Ectodermal cell (in vitro differentiated cells): ENCODE results near the gene ZBTB9.
"Not testable (repeated sequence)": the region's sequence is repeated elsewhere in the genome, so short reads cannot be mapped to it uniquely, and the experiment has no call there.

Source experiments
- H3K27ac ChIP-seq: 2 replicates; pipeline ENCODE4 v1.7.0; 2013; ENCODE audit warnings: mild to moderate bottlenecking, low read depth, low read length; ENCODE audit not compliant: insufficient read depth, poor library complexity, severe bottlenecking
- H3K27me3 ChIP-seq: 2 replicates; pipeline ENCODE4 v1.7.0; 2013; ENCODE audit warnings: mild to moderate bottlenecking, low read length; ENCODE audit not compliant: insufficient read depth, control insufficient read depth, poor library complexity, severe bottlenecking
- H3K36me3 ChIP-seq: one replicate; pipeline ENCODE4 v1.7.0; 2013; ENCODE audit warnings: low read length; ENCODE audit not compliant: control insufficient read depth, insufficient read depth
- H3K4me1 ChIP-seq: one replicate; pipeline ENCODE4 v1.7.0; 2013; ENCODE audit warnings: low read length; ENCODE audit not compliant: control insufficient read depth, insufficient read depth
- H3K4me3 ChIP-seq: 2 replicates; pipeline ENCODE4 v1.7.0; 2013; ENCODE audit warnings: low read depth, low read length, control low read depth; ENCODE audit not compliant: insufficient read depth
- H3K9me3 ChIP-seq: 2 replicates; pipeline ENCODE4 v1.7.0; 2013; ENCODE audit warnings: mild to moderate bottlenecking, low read length, moderate library complexity; ENCODE audit not compliant: control insufficient read depth
- WGBS, 2 experiments: methylation state at CpG; one replicate each; pipeline ENCODE4 v1.1.7; 2013; ENCODE audit warnings: missing lambda C conversion rate in 2 of 2; 5-methylcytosine and 5-hydroxymethylcytosine counted together

The ZBTB9 gene

GRCh38 chr6:33467091-33467490 lies 12.7 kb downstream of the ZBTB9 start:
- Histone ChIP-seq H3K4me1 (no peaks in the 10 kb centered on the region), H3K9me3 (no peaks in the 10 kb centered on the region), H3K27ac (no peak overlapping the region), H3K27me3 (no peaks in the 10 kb centered on the region), H3K4me3 (no peak overlapping the region), H3K36me3 (no peaks in the 10 kb centered on the region)
- WGBS, 2 experiments = 90 to 94% methylated on average over 6 to 7 of the region's 7 CpGs

- no peaks in the 10 kb centered on the region for H3K27me3 ChIP-seq
- no peak overlapping the region for H3K27ac ChIP-seq
- no peaks in the 10 kb centered on the region for H3K9me3 ChIP-seq
- WGBS, 2 experiments = 87 to 96% methylated on average over 3 of the region's 3 CpGs
- no peaks in the 10 kb centered on the region for H3K4me1 ChIP-seq
- no peaks in the 10 kb centered on the region for H3K36me3 ChIP-seq
- H3K4me3 ChIP-seq = no peak overlapping the region
Measured at GRCh38 chr6:33469661-33470060, 15.3 kb downstream of the ZBTB9 start.

- WGBS, 2 experiments = 89 to 97% methylated on average over 3 of the region's 3 CpGs
- no peak overlapping the region for H3K4me3 ChIP-seq
- no peaks in the 10 kb centered on the region for H3K4me1 ChIP-seq
- H3K36me3 ChIP-seq = no peaks in the 10 kb centered on the region
- no peaks in the 10 kb centered on the region for H3K9me3 ChIP-seq
- no peak overlapping the region for H3K27ac ChIP-seq
- H3K27me3 ChIP-seq = no peaks in the 10 kb centered on the region
Measured at GRCh38 chr6:33477864-33478263, 23.5 kb downstream of the ZBTB9 start.

- Histone ChIP-seq H3K27ac (no peak overlapping the region), H3K27me3 (no peaks in the 10 kb centered on the region), H3K36me3 (no peaks in the 10 kb centered on the region), H3K9me3 (no peaks in the 10 kb centered on the region), H3K4me3 (no peak overlapping the region), H3K4me1 (no peaks in the 10 kb centered on the region)
- WGBS, 2 experiments = 81 to 86% methylated on average over 1 of the region's 1 CpG
Measured at GRCh38 chr6:33481192-33481591, 26.8 kb downstream of the ZBTB9 start.

GRCh38 chr6:33482620-33483019 lies 28.2 kb downstream of the ZBTB9 start:
- H3K27me3 ChIP-seq, H3K9me3 ChIP-seq, H3K4me3 ChIP-seq, H3K27ac ChIP-seq, H3K36me3 ChIP-seq, H3K4me1 ChIP-seq: not testable (repeated sequence)
- 87 to 92% methylated on average over 5 of the region's 5 CpGs for WGBS, 2 experiments

GRCh38 chr6:33483678-33484077 lies 29.3 kb downstream of the ZBTB9 start:
- no peaks in the 10 kb centered on the region for H3K27me3 ChIP-seq
- H3K9me3 ChIP-seq = no peaks in the 10 kb centered on the region
- no peaks in the 10 kb centered on the region for H3K36me3 ChIP-seq
- no peak overlapping the region for H3K27ac ChIP-seq
- no peaks in the 10 kb centered on the region for H3K4me1 ChIP-seq
- 69 to 83% methylated on average over 1 of the region's 3 CpGs for WGBS, 2 experiments
- H3K4me3 ChIP-seq = no peak overlapping the region

- not testable (repeated sequence) for H3K36me3 ChIP-seq, H3K4me3 ChIP-seq, H3K4me1 ChIP-seq, H3K9me3 ChIP-seq, H3K27me3 ChIP-seq, H3K27ac ChIP-seq
- 42 to 43% methylated on average over 2 of the region's 6 CpGs for WGBS, 2 experiments
Measured at GRCh38 chr6:33484673-33485262, 30.4 kb downstream of the ZBTB9 start.

- H3K27me3 ChIP-seq, H3K36me3 ChIP-seq, H3K4me3 ChIP-seq, H3K9me3 ChIP-seq, H3K27ac ChIP-seq, H3K4me1 ChIP-seq: not testable (repeated sequence)
- 91 to 93% methylated on average over 17 to 22 of the region's 25 CpGs for WGBS, 2 experiments
Measured at GRCh38 chr6:33485680-33486079, 31.3 kb downstream of the ZBTB9 start.

- Histone ChIP-seq H3K36me3 (no peaks in the 10 kb centered on the region), H3K27ac (no peak overlapping the region), H3K4me1 (no peaks in the 10 kb centered on the region), H3K27me3 (no peaks in the 10 kb centered on the region), H3K9me3 (no peaks in the 10 kb centered on the region), H3K4me3 (no peak overlapping the region)
- 85 to 92% methylated on average over 7 of the region's 7 CpGs for WGBS, 2 experiments
Measured at GRCh38 chr6:33488339-33488738, 34.0 kb downstream of the ZBTB9 start.

- 90 to 95% methylated on average over 3 of the region's 3 CpGs for WGBS, 2 experiments
- Histone ChIP-seq H3K4me1 (no peaks in the 10 kb centered on the region), H3K4me3 (no peak overlapping the region), H3K36me3 (no peaks in the 10 kb centered on the region), H3K27ac (no peak overlapping the region), H3K9me3 (no peaks in the 10 kb centered on the region), H3K27me3 (no peaks in the 10 kb centered on the region)
Measured at GRCh38 chr6:33490198-33490597, 35.8 kb downstream of the ZBTB9 start.

- Histone ChIP-seq H3K27me3 (no peaks in the 10 kb centered on the region), H3K9me3 (no peaks in the 10 kb centered on the region), H3K4me3 (no peak overlapping the region), H3K36me3 (no peaks in the 10 kb centered on the region), H3K4me1 (no peaks in the 10 kb centered on the region), H3K27ac (no peak overlapping the region)
- 85 to 87% methylated on average over 6 of the region's 6 CpGs for WGBS, 2 experiments
Measured at GRCh38 chr6:33490621-33491020, 36.2 kb downstream of the ZBTB9 start.
